ENCODE results near the gene CASQ1. TPM values are rescaled to one million over a fixed set of nuclear protein-coding genes. Genes with fewer than 3 reads are reported as not detected.

Gene CASQ1
- total RNA-seq, 1 donor from 2014 or later, result 0.16 TPM

- no peak overlapping the region for H3K27ac Mint-ChIP-seq
- H3K36me3 Mint-ChIP-seq, result no peaks in the 10 kb centered on the region
- no peak for DNase-seq (ENCODE audit: low spot score in 2 of 2, unreplicated experiment in 2 of 2)
- H3K9me3 Mint-ChIP-seq, result no peaks in the 10 kb centered on the region
- no peak overlapping the region for H3K4me3 Mint-ChIP-seq
- TF ChIP-seq, protein P1, sequence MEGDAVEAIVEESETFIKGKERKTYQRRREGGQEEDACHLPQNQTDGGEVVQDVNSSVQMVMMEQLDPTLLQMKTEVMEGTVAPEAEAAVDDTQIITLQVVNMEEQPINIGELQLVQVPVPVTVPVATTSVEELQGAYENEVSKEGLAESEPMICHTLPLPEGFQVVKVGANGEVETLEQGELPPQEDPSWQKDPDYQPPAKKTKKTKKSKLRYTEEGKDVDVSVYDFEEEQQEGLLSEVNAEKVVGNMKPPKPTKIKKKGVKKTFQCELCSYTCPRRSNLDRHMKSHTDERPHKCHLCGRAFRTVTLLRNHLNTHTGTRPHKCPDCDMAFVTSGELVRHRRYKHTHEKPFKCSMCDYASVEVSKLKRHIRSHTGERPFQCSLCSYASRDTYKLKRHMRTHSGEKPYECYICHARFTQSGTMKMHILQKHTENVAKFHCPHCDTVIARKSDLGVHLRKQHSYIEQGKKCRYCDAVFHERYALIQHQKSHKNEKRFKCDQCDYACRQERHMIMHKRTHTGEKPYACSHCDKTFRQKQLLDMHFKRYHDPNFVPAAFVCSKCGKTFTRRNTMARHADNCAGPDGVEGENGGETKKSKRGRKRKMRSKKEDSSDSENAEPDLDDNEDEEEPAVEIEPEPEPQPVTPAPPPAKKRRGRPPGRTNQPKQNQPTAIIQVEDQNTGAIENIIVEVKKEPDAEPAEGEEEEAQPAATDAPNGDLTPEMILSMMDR (IDR thresholded peaks at IDR 0.05; ENCODE audit: unreplicated experiment), result no peak
- peaks cover 5% of the 10 kb centered on the region for H3K27me3 Mint-ChIP-seq (ENCODE audit: low read depth)
- peaks cover 2% of the 10 kb centered on the region for H3K4me1 Mint-ChIP-seq
These were observed 22.4 kb upstream of the CASQ1 start for GRCh38 chr1:160168016-160168415.

GRCh38 chr1:160168609-160169369, 21.6 kb upstream of the CASQ1 start:
- H3K27ac Mint-ChIP-seq, result no peak overlapping the region
- DNase-seq (ENCODE audit: low spot score in 2 of 2, unreplicated experiment in 2 of 2), result no peak
- TF ChIP-seq, protein P1 (IDR thresholded peaks at IDR 0.05; ENCODE audit: unreplicated experiment), result no peak
- H3K36me3 Mint-ChIP-seq, result no peaks in the 10 kb centered on the region
- H3K9me3 Mint-ChIP-seq, result no peaks in the 10 kb centered on the region
- H3K4me3 Mint-ChIP-seq, result no peak overlapping the region
- peaks cover 5% of the 10 kb centered on the region for H3K27me3 Mint-ChIP-seq (ENCODE audit: low read depth)
- peaks cover 2% of the 10 kb centered on the region for H3K4me1 Mint-ChIP-seq

GRCh38 chr1:160169553-160170399, 20.6 kb upstream of the CASQ1 start:
- Mint-ChIP-seq H3K4me1 (peaks cover 2% of the 10 kb centered on the region), H3K27me3 (ENCODE audit: low read depth) (peaks cover 5% of the 10 kb centered on the region)

DNA sequence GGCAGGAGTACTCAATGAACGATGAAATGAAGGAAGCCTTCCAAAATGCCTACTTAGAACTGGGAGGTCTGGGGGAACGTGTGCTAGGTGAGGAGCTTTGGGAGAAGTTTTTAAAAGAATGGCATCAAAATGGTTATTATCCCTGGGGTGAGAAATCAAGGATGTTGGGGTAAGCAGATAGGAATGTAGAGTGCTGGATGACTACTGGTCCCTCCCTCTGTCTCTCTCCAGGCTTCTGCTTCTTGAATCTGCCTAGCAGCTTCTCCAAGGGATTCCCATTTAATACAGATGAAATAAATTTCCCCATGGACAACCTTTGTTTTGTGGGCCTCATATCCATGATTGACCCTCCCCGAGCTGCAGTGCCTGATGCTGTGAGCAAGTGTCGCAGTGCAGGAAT, 19.0 kb upstream of the CASQ1 start:
- no peak for DNase-seq (ENCODE audit: low spot score in 2 of 2, unreplicated experiment in 2 of 2)
- Mint-ChIP-seq H3K36me3 (no peaks in the 10 kb centered on the region), H3K27ac (no peak overlapping the region), H3K4me1 (peaks cover 3% of the 10 kb centered on the region), H3K27me3 (ENCODE audit: low read depth) (peaks cover 5% of the 10 kb centered on the region), H3K9me3 (no peaks in the 10 kb centered on the region), H3K4me3 (no peak overlapping the region)
- TF ChIP-seq, protein P1 (IDR thresholded peaks at IDR 0.05; ENCODE audit: unreplicated experiment), result no peak

More at GRCh38 chr1:160169553-160170399, 20.6 kb upstream of the CASQ1 start:
- Mint-ChIP-seq H3K36me3 (no peaks in the 10 kb centered on the region), H3K27ac (no peak overlapping the region), H3K4me3 (no peak overlapping the region), H3K9me3 (no peaks in the 10 kb centered on the region)
- DNase-seq (ENCODE audit: low spot score in 2 of 2, unreplicated experiment in 2 of 2), result no peak
- TF ChIP-seq, protein P1 (IDR thresholded peaks at IDR 0.05; ENCODE audit: unreplicated experiment), result no peak

DNA sequence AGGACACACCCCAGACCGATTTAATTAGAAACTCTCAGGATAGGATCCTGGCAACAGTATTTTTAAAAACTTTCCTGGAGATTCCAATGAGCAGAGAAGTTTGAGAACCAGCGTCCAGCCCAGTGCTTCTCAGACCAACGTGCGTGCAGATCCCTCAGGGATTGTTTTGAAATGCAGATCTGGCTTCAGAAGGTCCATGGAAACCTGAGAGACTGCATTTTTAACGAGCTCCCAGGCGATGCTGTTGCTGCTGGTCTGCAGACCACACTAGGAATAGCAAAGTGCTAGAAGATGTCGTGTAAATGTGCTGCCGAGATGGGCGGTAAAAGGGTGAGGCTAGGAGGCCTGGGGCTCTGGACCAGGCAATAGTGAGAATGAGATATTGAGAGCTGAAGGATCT, 18.4 kb upstream of the CASQ1 start:
- H3K4me1 Mint-ChIP-seq, result peaks cover 9% of the 10 kb centered on the region
- H3K27ac Mint-ChIP-seq, result no peak overlapping the region
- H3K4me3 Mint-ChIP-seq, result no peak overlapping the region
- TF ChIP-seq, protein P1 (IDR thresholded peaks at IDR 0.05; ENCODE audit: unreplicated experiment), result no peak
- no peak for DNase-seq (ENCODE audit: low spot score in 2 of 2, unreplicated experiment in 2 of 2)
- H3K27me3 Mint-ChIP-seq (ENCODE audit: low read depth), result peaks cover 5% of the 10 kb centered on the region
- no peaks in the 10 kb centered on the region for H3K9me3 Mint-ChIP-seq
- H3K36me3 Mint-ChIP-seq, result no peaks in the 10 kb centered on the region

Measured in mesothelial cell of epicardium (in vitro differentiated cells).